ENCODE results near the gene KITLG. TPM values are rescaled to one million over a fixed set of nuclear protein-coding genes. Genes with fewer than 3 reads are reported as not detected.
"Not testable (repeated sequence)": the region's sequence is repeated elsewhere in the genome, so short reads cannot be mapped to it uniquely, and the experiment has no call there.

Gene KITLG
- total RNA-seq, 1 experiment from 2014 or later = 4.6 TPM

DNA sequence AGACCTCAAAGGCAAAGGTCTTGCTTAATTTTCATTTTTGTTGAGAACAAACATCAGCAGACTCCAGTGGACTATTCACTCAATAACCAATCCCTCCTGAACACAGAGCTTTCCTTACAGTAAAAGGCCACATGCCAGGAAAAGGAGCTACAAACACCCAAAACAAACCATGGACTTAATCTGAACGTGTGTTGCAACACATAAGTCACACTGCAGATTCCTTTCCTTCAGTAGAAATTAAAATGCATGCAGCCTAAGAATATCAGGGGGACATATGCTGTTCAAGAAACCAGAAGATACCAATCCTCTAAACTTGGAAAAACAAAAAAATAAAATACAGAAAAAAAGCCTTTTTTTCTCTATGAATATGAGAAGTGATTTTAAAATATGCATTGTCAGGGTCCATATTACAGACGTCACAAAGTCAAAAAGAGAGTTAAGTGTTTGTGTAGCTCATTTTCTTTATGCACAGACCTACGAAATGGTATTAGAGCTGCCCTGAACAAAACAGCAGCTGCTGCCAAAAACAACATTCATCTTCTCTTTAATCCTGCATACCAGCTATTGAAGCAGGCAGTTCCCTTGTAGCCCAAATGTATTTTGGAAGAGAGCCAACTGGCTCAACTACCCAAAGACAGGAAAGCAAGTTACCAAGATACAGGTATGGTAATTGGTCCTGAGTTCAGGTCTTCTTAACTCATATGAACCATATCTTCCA lies 26.2 kb downstream of the KITLG start:
- H3K4me1 ChIP-seq (ENCODE audit: insufficient read depth, low read length, poor library complexity, severe bottlenecking) = peaks cover 20% of the 10 kb centered on the region
- peak overlapping the region; percentile 62 for H3K27ac ChIP-seq (ENCODE audit: low read depth, low read length, poor library complexity, severe bottlenecking)
- H3K36me3 ChIP-seq (ENCODE audit: insufficient read depth, low read length, poor library complexity, severe bottlenecking) = no peaks in the 10 kb centered on the region
- no TSS peak for BruUV-seq (replicated peaks)
- H3K4me3 ChIP-seq (ENCODE audit: low read depth, low read length, poor library complexity, severe bottlenecking) = no peak overlapping the region
- intact Hi-C loops (cut with micrococcal nuclease; ENCODE audit: unreplicated experiment) = no loop called here
- ChIA-PET CTCF (interaction anchor here (0.7 kb wide), 1 partner anchor 412 kb away, joined by 3 read pairs; the partner anchor contains the start of gene TMTC3), POLR2A (ENCODE audit: low non-redundant PET) (no interaction called here)
- no peaks in the 10 kb centered on the region for H3K27me3 ChIP-seq (replicated peaks; ENCODE audit: insufficient read depth, low read depth, low read length, poor library complexity)
- TF ChIP-seq, protein P1, sequence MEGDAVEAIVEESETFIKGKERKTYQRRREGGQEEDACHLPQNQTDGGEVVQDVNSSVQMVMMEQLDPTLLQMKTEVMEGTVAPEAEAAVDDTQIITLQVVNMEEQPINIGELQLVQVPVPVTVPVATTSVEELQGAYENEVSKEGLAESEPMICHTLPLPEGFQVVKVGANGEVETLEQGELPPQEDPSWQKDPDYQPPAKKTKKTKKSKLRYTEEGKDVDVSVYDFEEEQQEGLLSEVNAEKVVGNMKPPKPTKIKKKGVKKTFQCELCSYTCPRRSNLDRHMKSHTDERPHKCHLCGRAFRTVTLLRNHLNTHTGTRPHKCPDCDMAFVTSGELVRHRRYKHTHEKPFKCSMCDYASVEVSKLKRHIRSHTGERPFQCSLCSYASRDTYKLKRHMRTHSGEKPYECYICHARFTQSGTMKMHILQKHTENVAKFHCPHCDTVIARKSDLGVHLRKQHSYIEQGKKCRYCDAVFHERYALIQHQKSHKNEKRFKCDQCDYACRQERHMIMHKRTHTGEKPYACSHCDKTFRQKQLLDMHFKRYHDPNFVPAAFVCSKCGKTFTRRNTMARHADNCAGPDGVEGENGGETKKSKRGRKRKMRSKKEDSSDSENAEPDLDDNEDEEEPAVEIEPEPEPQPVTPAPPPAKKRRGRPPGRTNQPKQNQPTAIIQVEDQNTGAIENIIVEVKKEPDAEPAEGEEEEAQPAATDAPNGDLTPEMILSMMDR (conservative IDR thresholded peaks at IDR 0.05; ENCODE audit: low read depth, low read length) = no peak
- no peaks in the 10 kb centered on the region for H3K9me3 ChIP-seq (ENCODE audit: low read depth, low read length, poor library complexity, severe bottlenecking)
- DNase-seq (ENCODE audit: low spot score) = peak; percentile 61

DNA sequence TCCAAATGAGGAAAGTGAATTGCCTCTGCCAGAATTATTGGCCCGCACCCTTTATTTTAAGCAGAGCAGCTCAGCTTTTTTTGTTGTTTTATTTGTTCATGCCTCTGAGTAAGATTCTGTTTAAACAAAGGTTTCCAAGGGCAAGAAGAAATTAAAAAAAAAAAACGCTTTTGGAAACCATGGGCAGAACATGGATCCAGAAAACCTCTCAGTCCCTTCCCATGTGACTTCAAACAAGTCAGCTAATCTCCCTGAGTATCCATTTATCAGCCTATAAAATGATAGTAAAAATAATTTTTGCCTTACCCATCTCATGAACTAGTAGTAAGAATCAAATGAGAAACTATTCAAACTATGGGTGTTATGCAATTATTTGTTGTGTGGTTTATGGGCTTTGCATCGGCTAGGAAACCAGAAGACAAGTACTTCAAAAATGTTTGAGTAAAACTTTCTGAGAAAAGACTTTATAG lies 27.6 kb downstream of the KITLG start:
- CTCF ChIA-PET = no interaction called here
- intact Hi-C loops (cut with micrococcal nuclease; ENCODE audit: unreplicated experiment) = no loop called here
- Histone ChIP-seq H3K36me3 (ENCODE audit: insufficient read depth, low read length, poor library complexity, severe bottlenecking) (no peaks in the 10 kb centered on the region), H3K4me3 (ENCODE audit: low read depth, low read length, poor library complexity, severe bottlenecking) (no peak overlapping the region), H3K4me1 (ENCODE audit: insufficient read depth, low read length, poor library complexity, severe bottlenecking) (peaks cover 20% of the 10 kb centered on the region), H3K9me3 (ENCODE audit: low read depth, low read length, poor library complexity, severe bottlenecking) (no peaks in the 10 kb centered on the region), H3K27ac (ENCODE audit: low read depth, low read length, poor library complexity, severe bottlenecking) (no peak overlapping the region), H3K27me3 (replicated peaks; ENCODE audit: insufficient read depth, low read depth, low read length, poor library complexity) (no peaks in the 10 kb centered on the region)
- TF ChIP-seq, protein P1 (conservative IDR thresholded peaks at IDR 0.05; ENCODE audit: low read depth, low read length) = no peak
- no peak for DNase-seq (ENCODE audit: low spot score)
- no TSS peak for BruUV-seq (replicated peaks)
- POLR2A ChIA-PET (ENCODE audit: low non-redundant PET) = no interaction called here

DNA sequence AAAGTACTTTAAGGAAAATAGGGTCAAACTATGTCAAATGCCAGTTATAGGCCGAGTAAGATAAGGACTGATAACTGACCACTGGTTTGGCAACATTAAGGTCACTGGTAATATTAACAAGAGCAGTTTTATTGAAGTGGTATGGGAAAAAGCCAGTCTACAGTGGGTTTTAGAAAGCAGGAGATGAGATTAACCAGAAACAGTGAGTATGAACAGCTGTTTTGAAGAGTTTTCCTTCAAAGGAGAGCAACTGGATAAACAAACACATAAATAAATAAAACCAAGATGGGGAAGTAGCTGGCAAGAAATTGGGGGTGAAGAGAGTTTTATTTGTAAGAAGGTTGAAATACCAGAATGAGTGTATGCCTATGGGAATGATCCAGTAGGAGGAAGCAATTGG lies 30.3 kb downstream of the KITLG start:
- BruUV-seq (replicated peaks) = no TSS peak
- H3K27ac ChIP-seq (ENCODE audit: low read depth, low read length, poor library complexity, severe bottlenecking) = no peak overlapping the region
- CTCF ChIA-PET = no interaction called here

DNA sequence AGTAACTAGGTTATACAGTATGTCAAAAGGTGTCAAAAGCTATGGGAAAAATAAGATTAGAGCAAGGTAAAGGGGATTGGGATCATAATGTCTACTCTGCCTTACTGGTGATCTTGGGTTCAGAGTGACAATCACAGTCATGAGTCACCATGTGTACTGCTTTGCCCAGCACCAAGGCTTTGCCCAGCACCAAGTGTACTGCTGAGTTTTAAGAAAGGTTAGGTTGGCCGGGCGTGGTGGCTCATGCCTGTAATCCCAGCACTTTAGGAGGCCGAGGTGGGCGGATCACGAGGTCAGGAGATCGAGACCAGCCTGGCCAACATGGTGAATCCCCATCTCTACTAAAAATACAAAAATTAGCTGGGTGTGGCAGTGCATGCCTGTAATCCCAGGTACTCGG lies 32.3 kb downstream of the KITLG start:
- H3K9me3 ChIP-seq (ENCODE audit: low read depth, low read length, poor library complexity, severe bottlenecking); POLR2A ChIA-PET (ENCODE audit: low non-redundant PET); H3K36me3 ChIP-seq (ENCODE audit: insufficient read depth, low read length, poor library complexity, severe bottlenecking); H3K27me3 ChIP-seq (replicated peaks; ENCODE audit: insufficient read depth, low read depth, low read length, poor library complexity); DNase-seq (ENCODE audit: low spot score); H3K27ac ChIP-seq (ENCODE audit: low read depth, low read length, poor library complexity, severe bottlenecking); CTCF ChIA-PET; H3K4me3 ChIP-seq (ENCODE audit: low read depth, low read length, poor library complexity, severe bottlenecking); intact Hi-C loops (cut with micrococcal nuclease; ENCODE audit: unreplicated experiment); BruUV-seq (replicated peaks): not testable (repeated sequence)
- peaks cover 19% of the 10 kb centered on the region for H3K4me1 ChIP-seq (ENCODE audit: insufficient read depth, low read length, poor library complexity, severe bottlenecking)

More for the DNA sequence above, 30.3 kb downstream of the KITLG start:
- TF ChIP-seq EZH2 (IDR thresholded peaks at IDR 0.05; ENCODE audit: borderline replicate concordance, low read depth, low read length, poor library complexity, severe bottlenecking) = no peak
- TF ChIP-seq, protein P1 (conservative IDR thresholded peaks at IDR 0.05; ENCODE audit: low read depth, low read length) = no peak
- Histone ChIP-seq H3K9me3 (ENCODE audit: low read depth, low read length, poor library complexity, severe bottlenecking) (no peaks in the 10 kb centered on the region), H3K4me3 (ENCODE audit: low read depth, low read length, poor library complexity, severe bottlenecking) (no peak overlapping the region), H3K4me1 (ENCODE audit: insufficient read depth, low read length, poor library complexity, severe bottlenecking) (peaks cover 36% of the 10 kb centered on the region), H3K36me3 (ENCODE audit: insufficient read depth, low read length, poor library complexity, severe bottlenecking) (no peaks in the 10 kb centered on the region), H3K27me3 (replicated peaks; ENCODE audit: insufficient read depth, low read depth, low read length, poor library complexity) (no peaks in the 10 kb centered on the region)
- no peak for DNase-seq (ENCODE audit: low spot score)
- intact Hi-C loops (cut with micrococcal nuclease; ENCODE audit: unreplicated experiment) = no loop called here
- POLR2A ChIA-PET (ENCODE audit: low non-redundant PET) = no interaction called here
